HG03280 (cell line): ENCODE data around the gene CISH.
A peak's percentile ranks its signal among the peaks of the same experiment; 100 is the strongest.

Source experiments
- ATAC-seq: cut with Tn5 transposase; IDR thresholded peaks from one replicate; pipeline ENCODE4 v1.9.1; 2021; ENCODE audit warnings: mild to moderate bottlenecking, moderate library complexity; ENCODE audit not compliant: unreplicated experiment

The CISH gene

GRCh38 chr3:50573566-50574443 is 37.8 kb downstream of the CISH start:
- no peak for ATAC-seq

- ATAC-seq = no peak
These were observed 38.7 kb downstream of the CISH start for GRCh38 chr3:50572801-50573371.

- ATAC-seq = no peak
These were observed 39.4 kb downstream of the CISH start for GRCh38 chr3:50572158-50572557.

- ATAC-seq = no peak
These were observed 40.1 kb downstream of the CISH start for GRCh38 chr3:50571486-50571885.

GRCh38 chr3:50570508-50571279 is 40.9 kb downstream of the CISH start:
- ATAC-seq = no peak

GRCh38 chr3:50568947-50569749 is 42.4 kb downstream of the CISH start, which contains the start of gene HEMK1:
HEMK1 (plus strand) TSS chr3:50569522; CDS start chr3:50571105, 1,583 bp downstream.
- ATAC-seq = peak; percentile 63

GRCh38 chr3:50567386-50568167 is 44.0 kb downstream of the CISH start, which contains the start of gene C3orf18:
C3orf18 (minus strand) TSS chr3:50567747; CDS start chr3:50565699, 2,048 bp downstream.
- ATAC-seq = peak; percentile 81

GRCh38 chr3:50567011-50567385 is 44.6 kb downstream of the CISH start:
- ATAC-seq = no peak

GRCh38 chr3:50564321-50564720 is 47.3 kb downstream of the CISH start:
- no peak for ATAC-seq

GRCh38 chr3:50563867-50564266 is 47.7 kb downstream of the CISH start:
- ATAC-seq = no peak

GRCh38 chr3:50562861-50563260 is 48.7 kb downstream of the CISH start:
- no peak for ATAC-seq

GRCh38 chr3:50559702-50560101 is 51.9 kb downstream of the CISH start:
- no peak for ATAC-seq

- ATAC-seq = no peak
These were observed 53.7 kb downstream of the CISH start for GRCh38 chr3:50557915-50558314.

- no peak for ATAC-seq
These were observed 54.5 kb downstream of the CISH start for GRCh38 chr3:50557106-50557505.
